Posterior vena cava (tissue), 2 donors: Measurements from ENCODE around the gene PSMA2. TPM values are rescaled to one million over a fixed set of nuclear protein-coding genes. Genes with fewer than 3 reads are reported as not detected.
"Not testable (repeated sequence)": the region's sequence is repeated elsewhere in the genome, so short reads cannot be mapped to it uniquely, and the experiment has no call there.

Experiments
- DNase-seq: peaks from one replicate; pipeline ENCODE4 v3.0.0-alpha.2; 2020; ENCODE audit warnings: low spot score
- intact Hi-C, 2 donors: fragments of 100-400 bp; cut with DNase I; formaldehyde crosslinking; loops; one replicate each; pipeline versions ENCODE4 v1.14.1 to v1.14.2; 2022 to 2023
- total RNA-seq, 2 donors: library from RNA; stranded (reverse); fragmentation: NEBNext Ultra II Directional; extraction: Animal tissue kit (Norgen Biotek cat#: 25700); gene quantifications; one replicate each; pipeline ENCODE4 v1.2.1, GENCODE V29; 2021
- donor health status: DM: yes; HTN: yes; CAD: no.
- donor health status: DM: yes; HTN: yes; CAD: no.

PSMA2 gene
- total RNA-seq, 2 donors from 2014 or later: 55.6 to 72.3 TPM

- no peak for DNase-seq
- intact Hi-C loops: no loop called here
These were observed 18.0 kb downstream of the PSMA2 start for GRCh38 chr7:42914009-42914408.

GRCh38 chr7:42913591-42913990 is 18.4 kb downstream of the PSMA2 start:
- intact Hi-C loops: no loop called here
- no peak for DNase-seq

GRCh38 chr7:42911454-42912447 is 20.2 kb downstream of the PSMA2 start, which contains the start of gene C7orf25:
TSS of gene C7orf25 (minus strand) at chr7:42912070. CDS start at chr7:42910900, 1,170 bp downstream.
- intact Hi-C loops: no loop called here
- DNase-seq: peak; percentile 99

- intact Hi-C loops: no loop called here
- DNase-seq: no peak
These were observed 21.7 kb downstream of the PSMA2 start for GRCh38 chr7:42910306-42910705.

- no peak for DNase-seq
- intact Hi-C loops: no loop called here
These were observed 24.7 kb downstream of the PSMA2 start for GRCh38 chr7:42907316-42907715.

GRCh38 chr7:42906181-42906580 is 25.8 kb downstream of the PSMA2 start:
- intact Hi-C loops: no loop called here
- no peak for DNase-seq

- DNase-seq: no peak
- intact Hi-C loops: no loop called here
These were observed 29.6 kb downstream of the PSMA2 start for GRCh38 chr7:42902331-42902730.

- intact Hi-C loops: no loop called here
- DNase-seq: no peak
These were observed 31.1 kb downstream of the PSMA2 start for GRCh38 chr7:42900842-42901241.

GRCh38 chr7:42893346-42894240 is 38.4 kb downstream of the PSMA2 start:
- no peak for DNase-seq
- intact Hi-C loops: no loop called here

GRCh38 chr7:42886893-42887505 is 45.0 kb downstream of the PSMA2 start:
- intact Hi-C loops: no loop called here
- no peak for DNase-seq

- intact Hi-C loops: no loop called here
- no peak for DNase-seq
These were observed 45.8 kb downstream of the PSMA2 start for GRCh38 chr7:42886129-42886528.

GRCh38 chr7:42885183-42885582 is 46.8 kb downstream of the PSMA2 start:
- intact Hi-C loops, DNase-seq: not testable (repeated sequence)

GRCh38 chr7:42883950-42884349 is 48.0 kb downstream of the PSMA2 start:
- DNase-seq: no peak
- intact Hi-C loops: no loop called here

- DNase-seq: no peak
- intact Hi-C loops: no loop called here
These were observed 51.6 kb downstream of the PSMA2 start for GRCh38 chr7:42880392-42880791.

GRCh38 chr7:42878303-42878702 is 53.7 kb downstream of the PSMA2 start:
- DNase-seq: no peak
- intact Hi-C loops: no loop called here

- DNase-seq: no peak
- intact Hi-C loops: no loop called here
These were observed 54.1 kb downstream of the PSMA2 start for GRCh38 chr7:42877862-42878261.

GRCh38 chr7:42876182-42877068 is 55.5 kb downstream of the PSMA2 start:
- no peak for DNase-seq
- intact Hi-C loops: no loop called here

GRCh38 chr7:42869131-42870020 is 62.6 kb downstream of the PSMA2 start:
- DNase-seq: no peak
- intact Hi-C loops: no loop called here
